Measurements from ENCODE around the gene LBX2.
"Not testable (repeated sequence)": the region's sequence is repeated elsewhere in the genome, so short reads cannot be mapped to it uniquely, and the experiment has no call there.

Gene LBX2

GRCh38 chr2:74491648-74492544 lies 7.5 kb downstream of the LBX2 start:
- Histone ChIP-seq H3K9me3 (ENCODE audit: control insufficient read depth, insufficient read depth, low read length) (no peaks in the 10 kb centered on the region), H3K4me1 (ENCODE audit: insufficient read depth, low read length) (no peaks in the 10 kb centered on the region), H3K36me3 (ENCODE audit: insufficient read depth, low read length) (0 out of 2 replicates have a peak, but pooled peaks cover 9% of the 10 kb centered on the region), H3K9ac (ENCODE audit: low read depth, low read length) (no peak overlapping the region)

DNA sequence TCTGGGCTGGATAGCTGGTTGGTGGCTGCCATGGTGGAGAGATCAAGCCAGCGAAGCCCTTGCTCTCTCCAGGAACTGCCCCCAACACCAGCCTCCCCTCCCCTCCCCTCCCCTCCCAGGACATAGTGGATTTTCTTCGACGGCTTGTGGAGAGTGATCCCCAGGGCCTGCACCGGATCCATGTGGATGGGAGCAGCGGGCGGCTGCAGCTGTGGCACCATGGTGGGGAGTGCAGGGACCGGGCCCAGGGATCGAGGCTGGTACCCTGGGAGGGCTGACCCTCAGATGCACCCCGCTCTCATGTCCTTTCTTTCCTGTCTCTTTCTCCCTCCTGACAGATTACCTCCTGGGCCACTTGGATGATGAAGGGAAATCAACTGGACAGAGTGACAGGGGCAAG lies 9.5 kb downstream of the LBX2 start:
- no peaks in the 10 kb centered on the region for H3K9me3 ChIP-seq (ENCODE audit: control insufficient read depth, insufficient read depth, low read length)
- H3K36me3 ChIP-seq (ENCODE audit: insufficient read depth, low read length) = 0 out of 2 replicates have a peak, but pooled peaks cover 9% of the 10 kb centered on the region
- no peaks in the 10 kb centered on the region for H3K4me1 ChIP-seq (ENCODE audit: insufficient read depth, low read length)
- H3K9ac ChIP-seq (ENCODE audit: low read depth, low read length) = no peak overlapping the region

- Histone ChIP-seq H3K9ac (ENCODE audit: low read depth, low read length) (no peak overlapping the region), H3K4me1 (ENCODE audit: insufficient read depth, low read length) (no peaks in the 10 kb centered on the region), H3K36me3 (ENCODE audit: insufficient read depth, low read length) (0 out of 2 replicates have a peak, but pooled peaks cover 9% of the 10 kb centered on the region), H3K9me3 (ENCODE audit: control insufficient read depth, insufficient read depth, low read length) (no peaks in the 10 kb centered on the region)
Measured at GRCh38 chr2:74488643-74489481, 10.5 kb downstream of the LBX2 start.

- H3K9ac ChIP-seq (ENCODE audit: low read depth, low read length) = no peak overlapping the region
- H3K9me3 ChIP-seq (ENCODE audit: control insufficient read depth, insufficient read depth, low read length) = no peaks in the 10 kb centered on the region
- H3K36me3 ChIP-seq (ENCODE audit: insufficient read depth, low read length) = no peaks in the 10 kb centered on the region
- no peaks in the 10 kb centered on the region for H3K4me1 ChIP-seq (ENCODE audit: insufficient read depth, low read length)
Measured at GRCh38 chr2:74486141-74486540, 13.3 kb downstream of the LBX2 start.

DNA sequence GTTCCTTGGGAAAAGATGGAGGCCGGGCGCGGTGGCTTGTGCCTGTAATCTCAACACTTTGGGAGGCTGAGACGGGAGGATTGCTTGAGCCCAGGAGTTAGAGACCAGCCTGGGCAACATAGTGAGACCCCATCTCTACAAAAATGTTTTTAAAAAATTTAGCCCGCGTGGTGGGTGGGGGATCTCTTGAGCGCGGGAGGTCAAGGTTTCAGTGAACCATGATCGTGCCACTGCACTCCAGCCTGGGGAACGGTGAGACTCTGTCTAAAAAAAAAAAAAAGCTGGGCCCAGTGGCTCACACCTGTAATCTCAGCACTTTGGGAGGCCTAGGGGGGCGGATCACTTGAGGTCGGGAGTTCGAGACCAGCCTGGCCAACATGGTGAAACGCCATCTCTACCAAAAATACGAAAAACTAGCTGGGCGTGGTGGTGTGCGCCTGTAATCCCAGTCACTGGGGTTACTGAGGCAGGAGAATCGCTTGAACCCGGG lies 15.7 kb downstream of the LBX2 start:
- H3K9me3 ChIP-seq (ENCODE audit: control insufficient read depth, insufficient read depth, low read length); H3K4me1 ChIP-seq (ENCODE audit: insufficient read depth, low read length); H3K36me3 ChIP-seq (ENCODE audit: insufficient read depth, low read length): not testable (repeated sequence)
- H3K9ac ChIP-seq (ENCODE audit: low read depth, low read length) = peak overlapping the region; percentile 99; the same call in 1 of the 2 replicates

DNA sequence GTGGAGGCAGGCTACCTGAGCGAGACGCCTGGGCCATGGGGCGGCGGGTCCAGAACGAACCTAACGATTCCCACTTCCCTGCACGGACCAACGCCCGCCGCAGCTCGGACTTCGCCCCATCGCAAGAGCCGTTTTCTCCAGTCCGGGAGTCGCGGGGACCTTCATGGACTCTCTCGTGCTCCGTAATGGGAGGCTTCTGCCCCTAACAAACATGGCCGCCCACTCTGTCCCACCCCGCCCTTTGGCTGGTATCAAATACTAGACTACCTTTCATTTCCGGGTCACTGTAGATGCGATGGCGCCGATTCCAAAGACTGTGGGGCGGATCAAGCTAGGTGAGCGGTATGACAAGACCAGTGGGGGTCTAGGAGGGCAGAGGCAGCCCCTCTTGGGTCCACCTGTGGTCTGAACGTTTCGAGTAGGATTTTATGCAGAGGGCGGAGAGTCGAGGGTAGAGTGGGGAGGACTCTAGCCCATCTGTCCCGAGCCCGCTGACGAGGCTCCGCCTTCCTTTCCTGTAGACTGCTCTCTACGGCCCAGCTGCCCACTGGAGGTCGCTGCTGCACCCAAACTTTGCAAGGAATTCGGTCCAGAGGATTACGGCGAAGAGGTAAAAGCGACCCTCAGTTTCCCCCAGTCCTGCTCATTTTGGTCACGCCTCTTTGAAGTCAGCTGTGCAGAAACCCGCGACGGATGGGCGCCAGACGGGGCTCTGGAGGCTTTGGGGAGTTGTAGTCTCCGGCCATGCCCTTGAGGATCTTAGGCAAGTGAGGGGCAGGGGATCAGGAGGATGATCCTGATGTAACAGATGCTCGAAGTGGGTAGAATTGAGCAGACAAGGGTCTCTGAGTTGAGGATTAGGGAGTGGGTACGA lies 16.4 kb downstream of the LBX2 start, which contains the start of the genes CCDC142 and TTC31:
Gene CCDC142 (minus strand): TSS at position 198 of the 874 bp plus-strand sequence. CDS start 161 bp downstream, at position 37.
Gene TTC31 (plus strand): TSS at position 281 of the 874 bp plus-strand sequence. CDS start 15 bp downstream, at position 296.
- no peaks in the 10 kb centered on the region for H3K4me1 ChIP-seq (ENCODE audit: insufficient read depth, low read length)
- no peaks in the 10 kb centered on the region; the same call in 1 of the 2 replicates for H3K36me3 ChIP-seq (ENCODE audit: insufficient read depth, low read length)

DNA sequence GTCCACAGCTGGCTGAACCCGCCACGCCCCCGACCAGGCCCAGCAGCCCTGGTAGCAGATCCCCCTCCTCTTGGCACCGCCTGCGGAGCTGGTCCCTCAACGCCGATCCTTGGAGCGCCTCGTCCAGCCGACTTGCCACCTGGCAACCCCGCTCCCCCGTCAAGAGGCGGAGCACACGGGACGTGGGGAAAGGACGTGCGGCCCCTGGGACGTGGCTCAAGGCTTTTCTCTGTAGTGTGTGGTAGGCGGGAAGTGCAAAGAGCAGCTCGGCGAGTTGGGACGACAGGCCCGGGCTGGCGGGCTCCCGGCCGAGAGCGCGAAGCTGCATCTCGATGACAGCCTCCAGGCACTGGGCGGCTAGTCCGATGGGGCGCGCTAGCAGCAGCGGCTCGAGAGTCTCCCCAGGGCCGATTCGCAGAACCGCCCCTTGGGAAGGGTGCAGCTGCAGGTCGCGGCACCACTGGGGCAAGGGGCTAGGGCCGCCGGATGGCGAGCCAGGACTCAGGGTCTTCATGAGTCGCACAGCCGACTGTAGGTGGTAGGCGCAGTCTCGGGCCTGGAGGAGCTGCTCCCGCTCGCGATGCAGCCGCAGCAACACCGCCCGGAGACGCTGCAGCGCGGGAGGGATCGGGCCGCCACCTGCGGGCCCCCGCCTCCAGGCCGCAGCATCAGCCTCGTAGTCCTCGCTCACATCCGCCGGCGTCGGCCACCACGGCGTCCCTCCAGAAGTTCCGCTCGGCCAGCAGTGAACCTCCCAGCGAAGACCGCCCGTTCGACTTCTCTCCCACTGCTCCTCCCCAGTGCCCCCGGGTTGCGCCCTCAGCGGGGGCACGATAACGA lies 17.2 kb downstream of the LBX2 start:
- H3K4me1 ChIP-seq (ENCODE audit: insufficient read depth, low read length) = no peaks in the 10 kb centered on the region
- H3K9me3 ChIP-seq (ENCODE audit: control insufficient read depth, insufficient read depth, low read length) = no peaks in the 10 kb centered on the region
- H3K9ac ChIP-seq (ENCODE audit: low read depth, low read length) = peak overlapping the region; percentile 99
- no peaks in the 10 kb centered on the region; the same call in 1 of the 2 replicates for H3K36me3 ChIP-seq (ENCODE audit: insufficient read depth, low read length)

More for the DNA sequence above, 16.4 kb downstream of the LBX2 start, which contains the start of the genes CCDC142 and TTC31:
- H3K9me3 ChIP-seq (ENCODE audit: control insufficient read depth, insufficient read depth, low read length) = no peaks in the 10 kb centered on the region
- H3K9ac ChIP-seq (ENCODE audit: low read depth, low read length) = peak within 1 kb of the TSS; percentile 99

GRCh38 chr2:74481431-74481830 lies 18.0 kb downstream of the LBX2 start:
- Histone ChIP-seq H3K36me3 (ENCODE audit: insufficient read depth, low read length) (no peaks in the 10 kb centered on the region; the same call in 1 of the 2 replicates), H3K9ac (ENCODE audit: low read depth, low read length) (peak overlapping the region; percentile 99), H3K9me3 (ENCODE audit: control insufficient read depth, insufficient read depth, low read length) (no peaks in the 10 kb centered on the region), H3K4me1 (ENCODE audit: insufficient read depth, low read length) (no peaks in the 10 kb centered on the region)

DNA sequence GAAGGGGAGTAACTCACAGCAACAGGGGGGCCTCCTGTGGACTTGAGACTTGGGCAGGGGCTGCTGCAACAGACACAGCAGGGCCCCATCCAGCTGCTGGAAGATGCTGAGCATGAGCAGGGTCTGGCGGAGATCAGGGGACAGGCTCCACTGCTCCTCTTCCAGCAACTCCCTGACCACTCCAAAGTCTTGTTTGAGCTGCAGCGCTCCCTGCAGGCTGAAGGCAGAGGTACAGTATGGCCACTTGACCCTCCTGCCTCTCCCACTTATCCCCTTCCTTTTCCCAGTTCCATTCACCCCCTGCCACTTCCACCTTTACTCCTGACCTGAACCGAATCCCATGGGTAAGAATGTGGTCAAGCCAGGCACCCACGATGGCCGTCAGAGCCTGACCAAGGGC lies 24.5 kb downstream of the LBX2 start:
- Histone ChIP-seq H3K4me1 (ENCODE audit: insufficient read depth, low read length) (no peaks in the 10 kb centered on the region), H3K9ac (ENCODE audit: low read depth, low read length) (no peak overlapping the region), H3K36me3 (ENCODE audit: insufficient read depth, low read length) (no peaks in the 10 kb centered on the region; the same call in none of the 2 replicates)

GRCh38 chr2:74474481-74474880 lies 24.9 kb downstream of the LBX2 start:
- H3K9ac ChIP-seq (ENCODE audit: low read depth, low read length) = no peak overlapping the region
- no peaks in the 10 kb centered on the region for H3K4me1 ChIP-seq (ENCODE audit: insufficient read depth, low read length)
- no peaks in the 10 kb centered on the region for H3K9me3 ChIP-seq (ENCODE audit: control insufficient read depth, insufficient read depth, low read length)
- H3K36me3 ChIP-seq (ENCODE audit: insufficient read depth, low read length) = no peaks in the 10 kb centered on the region; the same call in none of the 2 replicates

More for the DNA sequence above, 24.5 kb downstream of the LBX2 start:
- H3K9me3 ChIP-seq (ENCODE audit: control insufficient read depth, insufficient read depth, low read length) = no peaks in the 10 kb centered on the region

GRCh38 chr2:74472945-74473258 lies 26.5 kb downstream of the LBX2 start:
- Histone ChIP-seq H3K4me1 (ENCODE audit: insufficient read depth, low read length) (no peaks in the 10 kb centered on the region), H3K9me3 (ENCODE audit: control insufficient read depth, insufficient read depth, low read length) (no peaks in the 10 kb centered on the region), H3K9ac (ENCODE audit: low read depth, low read length) (peak overlapping the region; percentile 78), H3K36me3 (ENCODE audit: insufficient read depth, low read length) (no peaks in the 10 kb centered on the region; the same call in 1 of the 2 replicates)

- H3K9ac ChIP-seq (ENCODE audit: low read depth, low read length) = peak within 1 kb of the TSS; percentile 78
- H3K4me1 ChIP-seq (ENCODE audit: insufficient read depth, low read length) = no peaks in the 10 kb centered on the region
- no peaks in the 10 kb centered on the region for H3K9me3 ChIP-seq (ENCODE audit: control insufficient read depth, insufficient read depth, low read length)
- H3K36me3 ChIP-seq (ENCODE audit: insufficient read depth, low read length) = no peaks in the 10 kb centered on the region; the same call in 1 of the 2 replicates
Measured at GRCh38 chr2:74472086-74472944, 27.1 kb downstream of the LBX2 start, which contains the start of gene MRPL53. MRPL53 (minus strand) TSS chr2:74472680; CDS start chr2:74472660, 20 bp downstream.

Data from ES-I3 (cell line).